ENCODE data around the gene RBM3.

DNA sequence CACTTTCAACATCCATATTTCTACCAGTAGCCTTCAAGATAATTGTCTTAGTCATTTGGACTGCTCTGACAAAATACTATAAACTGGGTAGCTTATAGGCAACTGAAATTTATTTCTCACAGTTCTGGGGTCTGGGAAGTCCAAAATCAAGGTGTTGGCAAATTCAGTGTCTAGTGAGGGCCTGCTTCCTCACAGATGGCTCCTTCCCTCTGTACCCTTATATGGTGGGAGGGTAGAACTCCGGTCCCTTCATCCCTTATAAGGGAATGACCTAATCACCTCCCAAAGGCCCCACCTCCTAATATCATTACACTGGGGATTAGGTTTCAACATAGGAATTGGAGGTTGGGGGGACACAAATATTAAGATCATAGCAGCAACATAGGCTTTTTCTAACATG is 42.1 kb upstream of the RBM3 start:
- TF ChIP-seq POLR2A (IDR thresholded peaks at IDR 0.05), result no peak
- no peak for TF ChIP-seq CTCF (IDR thresholded peaks at IDR 0.05)

Data from adrenal gland (tissue), 5 donors.